Endodermal cell (in vitro differentiated cells): ENCODE measurements around the gene MGAT4A. TPM values are rescaled to one million over a fixed set of nuclear protein-coding genes. Genes with fewer than 3 reads are reported as not detected.
A peak's percentile ranks its signal among the peaks of the same experiment; 100 is the strongest.

Source experiments
- DNase-seq: peaks from one replicate; pipeline ENCODE4 v3.0.0-alpha.2; 2017
- H3K27ac ChIP-seq: 2 replicates; pipeline ENCODE4 v1.5.1; 2013; ENCODE audit warnings: mild to moderate bottlenecking, low read depth, low read length, moderate library complexity
- H3K27me3 ChIP-seq: 2 replicates; pipeline ENCODE4 v1.6.1; 2013; ENCODE audit warnings: mild to moderate bottlenecking, low read length, moderate library complexity; ENCODE audit not compliant: insufficient read depth, control insufficient read depth, poor library complexity, severe bottlenecking
- H3K36me3 ChIP-seq: 2 replicates; pipeline ENCODE4 v1.7.0; 2013; ENCODE audit warnings: mild to moderate bottlenecking, low read length, moderate library complexity; ENCODE audit not compliant: control insufficient read depth, insufficient read depth
- H3K4me1 ChIP-seq: one replicate; pipeline ENCODE4 v1.7.0; 2013; ENCODE audit warnings: low read length; ENCODE audit not compliant: control insufficient read depth, insufficient read depth
- H3K4me3 ChIP-seq: 2 replicates; pipeline ENCODE4 v1.5.1; 2013; ENCODE audit warnings: mild to moderate bottlenecking, low read length, moderate library complexity
- H3K9ac ChIP-seq: 2 replicates; pipeline ENCODE4 v1.6.1; 2013; ENCODE audit warnings: mild to moderate bottlenecking, low read length, moderate library complexity; ENCODE audit not compliant: poor library complexity, severe bottlenecking; ENCODE audit errors: extremely low read depth
- H3K9me3 ChIP-seq: 2 replicates; pipeline ENCODE4 v1.6.1; 2013; ENCODE audit warnings: mild to moderate bottlenecking, low read length, moderate library complexity; ENCODE audit not compliant: control insufficient read depth
- H3K27ac Mint-ChIP-seq: 2 replicates; pipeline ENCODE4 v1.8.0; 2020; ENCODE audit warnings: mixed read lengths
- H3K27me3 Mint-ChIP-seq: 2 replicates; pipeline ENCODE4 v1.8.0; 2021; ENCODE audit warnings: mild to moderate bottlenecking, mixed read lengths; ENCODE audit not compliant: insufficient read depth
- H3K36me3 Mint-ChIP-seq: 2 replicates; pipeline ENCODE4 v1.8.0; 2020; ENCODE audit warnings: low read depth, mixed read lengths
- H3K4me1 Mint-ChIP-seq: 2 replicates; pipeline ENCODE4 v1.8.0; 2020; ENCODE audit warnings: mixed read lengths
- H3K4me3 Mint-ChIP-seq: 2 replicates; pipeline ENCODE4 v1.8.0; 2020; ENCODE audit warnings: mild to moderate bottlenecking, moderate library complexity, mixed read lengths
- H3K9me3 Mint-ChIP-seq: 2 replicates; pipeline ENCODE4 v1.8.0; 2020; ENCODE audit warnings: mild to moderate bottlenecking, mixed read lengths
- CTCF ChIP-seq: fragments of 200-600 bp; sonication (generic); conservative IDR thresholded peaks from 2 replicates; pipeline ENCODE4 v1.5.0; 2021; ENCODE audit warnings: antibody characterized with exemption, mild to moderate bottlenecking
- WGBS, 2 experiments: methylation state at CpG; one replicate each; pipeline versions ENCODE4 v1.1.5 to v1.1.7; 2013; ENCODE audit warnings: missing lambda C conversion rate in 2 of 2, mixed read lengths in 1 of 2; ENCODE audit not compliant: insufficient coverage in 1 of 2, insufficient read length in 1 of 2; 5-methylcytosine and 5-hydroxymethylcytosine counted together
- total RNA-seq, 2 donors: library from RNA; stranded (reverse); fragmentation: NEBNext Ultra II Directional in 1 of 2; extraction: Animal tissue kit (Norgen Biotek cat#: 25700) in 1 of 2; gene quantifications; 2 replicates in 1 of 2; 3 replicates in 1 of 2; pipeline ENCODE4 v1.2.1, GENCODE V29; 2021

MGAT4A gene
- total RNA-seq, 2 donors from 2014 or later: 8.2 to 11.1 TPM

- WGBS, 2 experiments: 90 to 94% methylated on average over 7 to 10 of the region's 10 CpGs
- Histone ChIP-seq H3K36me3 (peaks cover 7% of the 10 kb centered on the region), H3K4me1 (no peaks in the 10 kb centered on the region), H3K9me3 (no peaks in the 10 kb centered on the region), H3K9ac (no peak overlapping the region), H3K4me3 (no peak overlapping the region), H3K27ac (no peak overlapping the region), H3K27me3 (no peaks in the 10 kb centered on the region)
- DNase-seq: no peak
- H3K27me3 Mint-ChIP-seq: no peaks in the 10 kb centered on the region
- H3K4me3 Mint-ChIP-seq: no peak overlapping the region
- H3K36me3 Mint-ChIP-seq: no peaks in the 10 kb centered on the region
- H3K9me3 Mint-ChIP-seq: no peaks in the 10 kb centered on the region
- H3K4me1 Mint-ChIP-seq: peaks cover 10% of the 10 kb centered on the region
- no peak for TF ChIP-seq CTCF
- no peak overlapping the region for H3K27ac Mint-ChIP-seq
These were observed 93.4 kb downstream of the MGAT4A start for GRCh38 chr2:98637401-98638147.

GRCh38 chr2:98634406-98635092, 96.4 kb downstream of the MGAT4A start:
- TF ChIP-seq CTCF: peak; percentile 83
- no peak overlapping the region for H3K27ac ChIP-seq
- no peaks in the 10 kb centered on the region for H3K27me3 ChIP-seq
- Mint-ChIP-seq H3K4me3 (no peak overlapping the region), H3K27me3 (no peaks in the 10 kb centered on the region), H3K36me3 (peaks cover 3% of the 10 kb centered on the region), H3K9me3 (no peaks in the 10 kb centered on the region), H3K4me1 (peaks cover 10% of the 10 kb centered on the region), H3K27ac (no peak overlapping the region)
- no peaks in the 10 kb centered on the region for H3K9me3 ChIP-seq
- H3K4me1 ChIP-seq: no peaks in the 10 kb centered on the region
- DNase-seq: peak; percentile 89
- H3K4me3 ChIP-seq: no peak overlapping the region
- 71 to 75% methylated on average over 9 of the region's 9 CpGs for WGBS, 2 experiments
- H3K36me3 ChIP-seq: peaks cover 7% of the 10 kb centered on the region
- H3K9ac ChIP-seq: no peak overlapping the region

GRCh38 chr2:98632351-98632750, 98.6 kb downstream of the MGAT4A start:
- peaks cover 7% of the 10 kb centered on the region for H3K9me3 ChIP-seq
- DNase-seq: no peak
- no peak overlapping the region for H3K9ac ChIP-seq
- Mint-ChIP-seq H3K4me3 (no peak overlapping the region), H3K9me3 (peaks cover 9% of the 10 kb centered on the region), H3K36me3 (peaks cover 3% of the 10 kb centered on the region), H3K27me3 (no peaks in the 10 kb centered on the region), H3K4me1 (peaks cover 10% of the 10 kb centered on the region), H3K27ac (no peak overlapping the region)
- 84 to 96% methylated on average over 3 of the region's 3 CpGs for WGBS, 2 experiments
- H3K27ac ChIP-seq: no peak overlapping the region
- no peak for TF ChIP-seq CTCF
- H3K36me3 ChIP-seq: peaks cover 2% of the 10 kb centered on the region
- H3K4me3 ChIP-seq: no peak overlapping the region
- H3K4me1 ChIP-seq: no peaks in the 10 kb centered on the region
- no peaks in the 10 kb centered on the region for H3K27me3 ChIP-seq
